ENCODE measurements around the gene SPG21.
A peak's percentile ranks its signal among the peaks of the same experiment; 100 is the strongest.
"Not testable (repeated sequence)": the region's sequence is repeated elsewhere in the genome, so short reads cannot be mapped to it uniquely, and the experiment has no call there.

SPG21 gene, protein sequence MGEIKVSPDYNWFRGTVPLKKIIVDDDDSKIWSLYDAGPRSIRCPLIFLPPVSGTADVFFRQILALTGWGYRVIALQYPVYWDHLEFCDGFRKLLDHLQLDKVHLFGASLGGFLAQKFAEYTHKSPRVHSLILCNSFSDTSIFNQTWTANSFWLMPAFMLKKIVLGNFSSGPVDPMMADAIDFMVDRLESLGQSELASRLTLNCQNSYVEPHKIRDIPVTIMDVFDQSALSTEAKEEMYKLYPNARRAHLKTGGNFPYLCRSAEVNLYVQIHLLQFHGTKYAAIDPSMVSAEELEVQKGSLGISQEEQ

GRCh38 chr15:64989416-64990167 lies at the start of gene SPG21:
Gene SPG21, minus strand, starts transcription at chr15:64989914. Its CDS starts 6,345 bp downstream, at chr15:64983569.
- FAIRE-seq = no peak

- no peak for FAIRE-seq
Observed at GRCh38 chr15:65038836-65039235, 49.1 kb upstream of the SPG21 start.

GRCh38 chr15:65038428-65038827 lies 48.7 kb upstream of the SPG21 start:
- no peak for FAIRE-seq

DNA sequence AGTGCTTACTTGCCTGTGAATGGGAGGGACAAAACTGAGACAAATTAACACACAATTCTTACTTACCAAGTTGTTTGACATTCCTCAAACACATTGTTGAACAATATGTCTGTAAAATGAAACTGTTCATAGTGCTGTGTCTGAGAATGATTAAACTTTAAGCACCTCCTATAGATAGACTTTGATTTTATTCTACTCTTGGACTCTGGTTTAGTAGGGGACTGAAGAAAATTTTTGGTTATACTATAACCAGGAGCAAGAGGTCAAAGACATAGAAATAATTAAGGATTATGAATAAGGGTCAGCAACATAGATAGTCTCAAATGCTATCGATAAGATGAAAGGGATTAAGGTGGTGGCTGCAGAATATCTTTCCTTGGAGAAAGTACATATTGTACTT lies 47.6 kb upstream of the SPG21 start:
- FAIRE-seq = no peak

DNA sequence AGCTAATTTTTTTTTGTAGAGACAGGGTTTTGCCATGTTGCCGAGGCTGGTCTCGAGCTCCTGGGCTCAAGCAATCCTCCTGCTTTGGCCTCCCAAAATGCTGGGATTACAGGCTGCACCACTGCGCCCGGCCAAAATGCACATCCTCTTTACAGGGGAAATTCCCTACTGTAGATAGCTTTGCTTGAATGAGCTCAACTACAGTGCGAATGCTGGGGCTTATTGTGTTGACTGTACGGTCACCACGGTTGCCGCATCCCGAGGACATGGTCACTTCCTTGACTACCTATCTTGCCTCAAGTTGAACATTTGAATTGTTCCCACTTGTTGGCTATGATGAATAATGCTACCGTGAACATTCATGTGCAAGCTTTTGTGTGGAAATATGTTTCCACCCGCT lies 45.0 kb upstream of the SPG21 start:
- no peak for FAIRE-seq

DNA sequence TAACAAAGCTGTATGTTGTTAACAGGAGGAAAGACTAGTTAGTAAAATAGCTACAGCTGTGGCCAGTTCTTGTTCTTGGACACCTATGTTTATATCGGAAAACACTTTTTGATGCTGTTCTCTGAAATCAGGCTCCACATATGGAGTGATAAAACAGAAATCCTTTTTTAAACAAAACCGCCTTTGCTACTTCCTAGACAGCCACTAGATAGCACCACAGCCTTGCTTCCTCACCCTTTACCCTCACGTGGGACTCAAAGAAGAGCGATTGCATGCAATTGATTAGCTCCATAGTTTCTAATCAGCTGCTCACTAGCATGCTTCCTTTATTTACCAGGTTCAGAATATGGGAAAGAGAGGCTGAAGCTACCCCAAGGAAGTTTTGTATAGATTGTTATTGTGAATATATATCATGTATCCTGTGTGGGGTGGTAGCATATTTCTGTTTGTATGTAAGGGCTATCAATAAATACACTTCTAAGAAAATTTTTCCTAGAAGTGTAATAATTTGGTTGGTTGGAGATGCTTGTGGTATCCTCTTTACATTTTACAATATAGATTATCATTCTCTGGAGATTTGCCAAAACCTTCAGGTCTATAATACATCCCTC lies 44.0 kb upstream of the SPG21 start:
- peak; percentile 27 for FAIRE-seq

GRCh38 chr15:65032801-65033537 lies 43.3 kb upstream of the SPG21 start:
- no peak for FAIRE-seq

DNA sequence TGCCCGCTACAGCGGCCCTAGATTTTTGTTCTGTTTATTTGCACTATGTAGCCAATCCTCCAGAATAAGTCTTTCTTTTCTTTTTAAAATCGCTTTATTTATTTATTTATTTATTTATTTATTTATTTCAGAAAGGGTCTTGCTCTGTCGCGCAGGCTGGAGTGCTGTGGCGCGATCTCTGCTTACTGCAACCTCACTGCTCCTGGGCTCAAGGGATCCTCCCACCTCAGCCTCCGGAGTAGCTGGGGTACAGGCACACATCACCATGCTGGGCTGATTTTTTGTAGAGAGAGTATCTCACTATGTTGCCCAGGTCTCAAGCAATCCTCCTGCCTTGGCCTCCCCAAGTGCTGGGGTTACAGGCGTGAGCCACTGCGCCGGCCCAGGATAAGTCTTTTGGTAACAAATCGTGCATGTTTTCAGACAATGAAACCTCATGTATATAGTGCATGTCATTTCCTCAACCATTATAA lies 40.1 kb upstream of the SPG21 start:
- no peak for FAIRE-seq

GRCh38 chr15:65028921-65029735 lies 39.4 kb upstream of the SPG21 start, which contains the start of gene MTFMT:
Gene MTFMT, minus strand, starts transcription at chr15:65029639. Its CDS starts 26 bp downstream, at chr15:65029613.
- no peak for FAIRE-seq

DNA sequence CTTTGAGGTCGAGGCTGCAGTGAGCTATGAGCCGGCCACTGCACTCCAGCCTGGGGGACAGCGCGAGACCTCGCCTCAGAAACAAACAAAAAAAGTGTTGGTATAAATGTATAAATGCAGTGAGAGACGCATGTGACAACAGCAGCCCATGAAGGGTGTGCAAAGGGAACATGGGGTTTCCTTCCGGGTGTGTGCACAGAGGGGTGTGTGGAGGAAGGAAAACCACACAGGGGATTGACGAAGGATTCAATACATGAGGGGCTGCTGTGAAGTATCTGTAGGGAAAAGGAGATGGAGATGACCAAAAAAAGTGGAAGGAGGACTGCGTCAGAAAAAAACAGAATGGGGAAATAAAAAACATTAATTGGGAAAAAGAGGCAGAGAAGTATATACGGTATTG lies 38.6 kb upstream of the SPG21 start:
- no peak for FAIRE-seq

DNA sequence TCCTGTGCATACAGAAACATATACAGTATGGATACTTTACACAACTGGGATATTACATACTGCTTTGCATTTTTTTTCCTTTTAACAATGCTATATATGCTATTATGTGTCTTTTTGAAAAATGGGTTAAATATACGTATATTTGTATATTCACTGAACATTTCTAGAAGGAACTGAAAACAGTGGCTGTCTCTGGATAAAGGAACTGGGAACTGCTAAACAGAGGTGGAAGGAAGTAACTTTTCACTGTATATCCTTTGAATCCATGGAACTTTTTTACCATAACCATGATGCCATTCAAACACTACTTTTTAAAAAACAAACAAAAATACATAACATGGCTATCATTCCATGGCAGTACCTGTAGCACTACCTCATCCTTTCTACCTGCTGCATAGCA lies 37.9 kb upstream of the SPG21 start:
- no peak for FAIRE-seq

- no peak for FAIRE-seq
Observed at GRCh38 chr15:65026756-65027155, 37.0 kb upstream of the SPG21 start.

DNA sequence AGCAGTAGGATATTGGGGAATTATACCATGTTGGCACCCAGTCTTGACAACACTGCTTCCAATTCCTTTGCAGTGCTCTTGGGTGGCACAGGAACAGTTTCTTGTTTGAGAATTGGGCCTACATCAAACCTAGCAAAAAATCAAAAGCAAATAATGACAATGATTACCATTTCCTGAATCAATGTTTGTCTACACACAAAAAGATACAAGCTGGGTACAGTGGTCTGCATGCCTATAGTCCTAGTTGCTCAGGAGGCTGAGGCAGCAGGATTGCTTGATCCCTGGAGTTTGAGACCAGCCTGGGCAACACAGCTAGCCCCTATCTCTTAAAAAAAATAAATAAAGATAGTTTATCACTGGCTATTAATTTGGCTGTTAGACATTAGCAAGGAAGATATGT lies 31.8 kb upstream of the SPG21 start:
- FAIRE-seq = no peak

GRCh38 chr15:65020419-65020818 lies 30.7 kb upstream of the SPG21 start:
- peak; percentile 36 for FAIRE-seq

DNA sequence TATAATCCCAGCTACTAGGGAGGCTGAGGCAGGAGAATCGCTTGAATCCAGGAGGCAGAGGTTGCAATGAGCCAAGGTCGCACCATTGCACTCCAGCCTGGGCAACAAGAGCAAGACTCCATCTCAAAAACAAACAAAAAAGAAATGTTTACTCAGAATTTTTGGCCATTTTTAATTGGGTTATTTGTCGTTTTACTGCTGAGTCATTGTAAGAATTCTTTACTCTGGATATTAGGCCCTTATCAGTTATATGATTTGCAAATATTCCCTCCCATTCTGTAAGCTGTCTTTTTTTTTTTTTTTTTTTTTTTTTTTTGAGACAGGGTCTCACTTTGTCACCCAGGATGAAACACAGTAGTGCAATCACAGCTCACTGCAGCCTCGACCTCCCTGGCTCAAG lies 21.5 kb upstream of the SPG21 start:
- FAIRE-seq = not testable (repeated sequence)

DNA sequence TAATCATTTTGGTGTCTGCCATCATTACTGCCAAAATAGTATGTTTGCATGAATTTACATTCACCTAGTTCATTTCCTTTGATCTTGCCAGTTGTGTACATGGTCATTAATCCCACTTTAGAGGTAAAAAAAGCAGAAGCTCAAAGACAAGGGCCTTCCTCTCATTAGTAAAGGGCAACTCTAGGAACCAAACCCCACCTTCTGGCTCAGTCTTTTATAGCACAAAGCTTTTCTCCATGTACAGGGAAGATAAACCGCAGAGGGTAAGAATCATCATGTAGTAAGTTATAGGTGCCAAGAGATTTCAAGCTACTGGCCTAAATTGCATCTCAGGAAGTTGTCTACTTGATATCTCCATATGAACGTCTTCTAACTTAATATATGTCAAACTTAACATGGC lies 19.3 kb upstream of the SPG21 start:
- peak; percentile 53 for FAIRE-seq

GRCh38 chr15:65006876-65007275 lies 17.2 kb upstream of the SPG21 start:
- FAIRE-seq = no peak

DNA sequence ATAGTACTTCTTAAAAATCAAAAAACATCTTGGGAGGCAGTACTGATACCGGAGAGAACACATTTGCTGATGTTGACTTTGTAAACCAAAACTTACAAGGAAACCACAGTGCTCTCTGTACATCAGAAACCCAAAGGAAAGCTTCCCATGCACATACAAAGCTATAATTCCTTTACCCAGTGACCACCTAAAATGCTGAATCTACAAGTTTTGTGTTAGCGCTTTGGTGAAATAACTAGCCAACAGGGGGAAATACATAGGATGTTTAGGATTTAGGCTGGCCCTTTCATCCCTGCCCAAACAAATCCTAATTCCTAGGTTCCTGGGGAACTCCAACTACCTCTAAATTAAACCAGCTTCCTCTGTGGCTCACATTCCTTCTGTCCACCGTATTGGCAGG lies 15.3 kb upstream of the SPG21 start:
- FAIRE-seq = no peak

DNA sequence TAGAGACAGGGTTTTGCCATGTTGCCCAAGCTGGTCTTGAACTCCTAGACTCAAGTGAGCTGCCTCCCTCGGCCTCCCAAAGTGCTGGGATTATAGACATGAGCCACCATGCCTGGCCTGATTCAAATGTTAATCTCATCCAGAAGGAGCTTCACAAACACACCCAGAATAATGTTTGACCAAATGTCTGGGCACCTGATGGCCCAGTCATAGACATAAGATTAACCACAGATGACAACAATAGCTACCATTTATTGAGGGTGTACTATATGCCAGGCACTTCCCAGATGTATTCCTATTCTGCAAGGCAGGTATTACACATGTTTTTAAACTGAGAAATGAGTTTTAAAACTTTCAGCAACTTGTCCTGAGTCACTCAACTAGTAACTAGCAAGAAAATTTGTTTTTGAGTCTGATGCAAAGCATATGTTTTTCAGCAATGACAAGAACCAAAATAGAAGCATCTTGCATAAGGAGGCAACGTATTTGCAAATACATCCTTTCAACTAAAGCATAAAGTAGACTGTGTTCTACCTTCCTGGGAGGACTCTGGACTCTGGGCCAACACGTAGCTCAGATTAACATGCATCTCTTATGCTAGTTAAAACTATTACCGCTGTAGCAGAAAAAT lies 8.1 kb upstream of the SPG21 start:
- no peak for FAIRE-seq

- FAIRE-seq = no peak
Observed at GRCh38 chr15:64997066-64997465, 7.4 kb upstream of the SPG21 start.

DNA sequence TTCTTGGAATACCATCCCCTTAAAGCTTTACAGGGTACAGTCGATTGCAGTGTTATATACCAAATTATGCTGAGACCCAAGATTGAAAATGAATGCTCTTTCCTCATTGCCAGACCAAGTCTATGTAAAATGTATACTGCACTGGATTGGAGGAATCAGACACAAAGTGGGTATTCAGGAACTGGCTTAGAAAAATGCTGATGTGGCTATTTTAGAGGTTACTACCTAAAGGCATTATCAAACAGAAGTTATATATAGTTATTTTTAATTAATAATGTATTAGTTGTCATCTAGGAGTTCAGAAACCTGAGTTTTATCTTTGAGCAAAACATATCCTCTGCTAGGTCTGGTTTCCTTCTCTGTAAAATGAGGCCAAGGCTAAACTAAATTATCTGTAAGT lies 3.6 kb upstream of the SPG21 start:
- FAIRE-seq = no peak

All from G401.6 (cell line).